Hepatocyte (in vitro differentiated cells): ENCODE data around the gene MSI2. TPM values are rescaled to one million over a fixed set of nuclear protein-coding genes. Genes with fewer than 3 reads are reported as not detected.

Experiments used
- DNase-seq: peaks from one replicate; pipeline ENCODE4 v3.0.0-alpha.2; 2016; ENCODE audit warnings: low spot score
- H2AFZ ChIP-seq: fragments of 200-600 bp; sonication (generic); 2 replicates; pipeline ENCODE4 v1.6.0; 2016; ENCODE audit warnings: antibody characterized with exemption, mild to moderate bottlenecking
- H3K27ac ChIP-seq: fragments of 200-600 bp; sonication (generic); 2 replicates; pipeline ENCODE4 v1.5.1; 2016; ENCODE audit warnings: mild to moderate bottlenecking
- H3K27me3 ChIP-seq: fragments of 200-600 bp; sonication (generic); 2 replicates; pipeline ENCODE4 v1.6.1; 2016
- H3K36me3 ChIP-seq: fragments of 200-600 bp; sonication (generic); replicated peaks from 2 replicates; pipeline ENCODE4 v1.5.1; 2016; ENCODE audit warnings: low read depth; ENCODE audit not compliant: insufficient read depth
- H3K4me1 ChIP-seq: fragments of 200-600 bp; sonication (generic); 2 replicates; pipeline ENCODE4 v1.5.1; 2016; ENCODE audit warnings: mild to moderate bottlenecking, moderate library complexity; ENCODE audit not compliant: insufficient read depth
- H3K4me2 ChIP-seq: fragments of 200-600 bp; sonication (generic); 2 replicates; pipeline ENCODE4 v1.6.0; 2016
- H3K4me3 ChIP-seq: fragments of 200-600 bp; sonication (generic); 2 replicates; pipeline ENCODE4 v1.5.1; 2016; ENCODE audit warnings: mild to moderate bottlenecking
- H3K79me2 ChIP-seq: fragments of 200-600 bp; sonication (generic); 2 replicates; pipeline ENCODE4 v1.6.0; 2017; ENCODE audit warnings: mild to moderate bottlenecking
- H3K9me2 ChIP-seq: fragments of 200-600 bp; sonication (generic); replicated peaks from 2 replicates; pipeline ENCODE4 v1.6.0; 2017; ENCODE audit warnings: mild to moderate bottlenecking; ENCODE audit not compliant: insufficient read depth
- H3K9me3 ChIP-seq: fragments of 200-600 bp; sonication (generic); 2 replicates; pipeline ENCODE4 v1.5.1; 2016; ENCODE audit warnings: low read depth, mild to moderate bottlenecking
- H4K20me1 ChIP-seq: fragments of 200-600 bp; sonication (generic); 2 replicates; pipeline ENCODE4 v1.6.0; 2016; ENCODE audit warnings: mild to moderate bottlenecking; ENCODE audit not compliant: insufficient read depth, poor library complexity, severe bottlenecking
- CTCF ChIP-seq: fragments of 200-600 bp; sonication (generic); IDR thresholded peaks from 2 replicates; pipeline ENCODE4 v1.5.1; 2016; ENCODE audit warnings: antibody characterized with exemption, mild to moderate bottlenecking; ENCODE audit not compliant: poor library complexity
- EZH2 ChIP-seq: fragments of 200-600 bp; sonication (generic); IDR thresholded peaks from 2 replicates; pipeline ENCODE4 v1.6.1; 2016; ENCODE audit warnings: antibody characterized with exemption, mild to moderate bottlenecking, borderline replicate concordance
- EZH2phosphoT487 ChIP-seq: fragments of 200-600 bp; sonication (generic); IDR thresholded peaks from one replicate; pipeline ENCODE4 v1.6.1; 2018; ENCODE audit warnings: antibody characterized with exemption, mild to moderate bottlenecking, low read depth, moderate library complexity; ENCODE audit not compliant: unreplicated experiment, severe bottlenecking
- WGBS: methylation state at CpG from one replicate; pipeline ENCODE4 v1.1.6; 2016; ENCODE audit warnings: low lambda C conversion rate; ENCODE audit errors: missing lambda C conversion rate; 5-methylcytosine and 5-hydroxymethylcytosine counted together
- polyA plus RNA-seq: library from polyadenylated mRNA; unstranded; fragments of >200 nt; fragmentation: Nextera tagmentation; extraction: Ambion mirVana; gene quantifications from 2 replicates; pipeline ENCODE4 v1.2.1, GENCODE V29; 2016
- total RNA-seq: library from RNA; depleted of rRNA; stranded (reverse); fragments of >200 nt; gene quantifications from 2 replicates; pipeline ENCODE4 v1.2.3, GENCODE V29; 2014

Gene MSI2
- total and polyA plus RNA-seq, 2 experiments from 2014 or later, result 16.1 to 60.6 TPM

GRCh38 chr17:57513569-57513968 lies 257.2 kb downstream of the MSI2 start:
- Histone ChIP-seq H3K4me2 (no peak overlapping the region), H3K79me2 (peaks cover 58% of the 10 kb centered on the region), H3K27me3 (no peaks in the 10 kb centered on the region), H4K20me1 (no peaks in the 10 kb centered on the region), H3K27ac (no peak overlapping the region), H3K4me1 (peaks cover 21% of the 10 kb centered on the region), H3K36me3 (no peaks in the 10 kb centered on the region), H3K9me2 (no peaks in the 10 kb centered on the region), H3K4me3 (no peak overlapping the region), H2AFZ (no peak overlapping the region), H3K9me3 (no peaks in the 10 kb centered on the region)
- 77% methylated on average over 4 of the region's 4 CpGs for WGBS
- TF ChIP-seq CTCF (no peak), EZH2phosphoT487 (no peak), EZH2 (no peak)
- DNase-seq, result no peak

- WGBS, result 92% methylated on average over 4 of the region's 4 CpGs
- TF ChIP-seq EZH2 (no peak), CTCF (no peak), EZH2phosphoT487 (no peak)
- Histone ChIP-seq H3K27me3 (no peaks in the 10 kb centered on the region), H3K36me3 (no peaks in the 10 kb centered on the region), H3K4me2 (no peak overlapping the region), H3K4me3 (no peak overlapping the region), H3K4me1 (peaks cover 31% of the 10 kb centered on the region), H3K79me2 (peaks cover 55% of the 10 kb centered on the region), H4K20me1 (no peaks in the 10 kb centered on the region), H2AFZ (no peak overlapping the region), H3K27ac (no peak overlapping the region), H3K9me3 (no peaks in the 10 kb centered on the region), H3K9me2 (no peaks in the 10 kb centered on the region)
- no peak for DNase-seq
These were observed 258.3 kb downstream of the MSI2 start for GRCh38 chr17:57514614-57515013.

GRCh38 chr17:57515662-57516211 lies 259.4 kb downstream of the MSI2 start:
- WGBS, result 100% methylated on average over 1 of the region's 1 CpG
- H3K4me2 ChIP-seq, result no peak overlapping the region
- DNase-seq, result no peak

More at GRCh38 chr17:57515662-57516211, 259.4 kb downstream of the MSI2 start:
- Histone ChIP-seq H2AFZ (no peak overlapping the region), H4K20me1 (no peaks in the 10 kb centered on the region), H3K9me2 (no peaks in the 10 kb centered on the region), H3K4me1 (peaks cover 35% of the 10 kb centered on the region), H3K79me2 (peaks cover 56% of the 10 kb centered on the region), H3K27me3 (no peaks in the 10 kb centered on the region), H3K9me3 (no peaks in the 10 kb centered on the region), H3K36me3 (no peaks in the 10 kb centered on the region), H3K4me3 (no peak overlapping the region), H3K27ac (no peak overlapping the region)
- TF ChIP-seq CTCF (no peak), EZH2phosphoT487 (no peak), EZH2 (no peak)
